ENCODE results near the gene GLRX. TPM values are rescaled to one million over a fixed set of nuclear protein-coding genes. Genes with fewer than 3 reads are reported as not detected.

The GLRX gene
- total RNA-seq, 4 donors from 2014 or later, result 30.9 to 151 (median 80.0) TPM

DNA sequence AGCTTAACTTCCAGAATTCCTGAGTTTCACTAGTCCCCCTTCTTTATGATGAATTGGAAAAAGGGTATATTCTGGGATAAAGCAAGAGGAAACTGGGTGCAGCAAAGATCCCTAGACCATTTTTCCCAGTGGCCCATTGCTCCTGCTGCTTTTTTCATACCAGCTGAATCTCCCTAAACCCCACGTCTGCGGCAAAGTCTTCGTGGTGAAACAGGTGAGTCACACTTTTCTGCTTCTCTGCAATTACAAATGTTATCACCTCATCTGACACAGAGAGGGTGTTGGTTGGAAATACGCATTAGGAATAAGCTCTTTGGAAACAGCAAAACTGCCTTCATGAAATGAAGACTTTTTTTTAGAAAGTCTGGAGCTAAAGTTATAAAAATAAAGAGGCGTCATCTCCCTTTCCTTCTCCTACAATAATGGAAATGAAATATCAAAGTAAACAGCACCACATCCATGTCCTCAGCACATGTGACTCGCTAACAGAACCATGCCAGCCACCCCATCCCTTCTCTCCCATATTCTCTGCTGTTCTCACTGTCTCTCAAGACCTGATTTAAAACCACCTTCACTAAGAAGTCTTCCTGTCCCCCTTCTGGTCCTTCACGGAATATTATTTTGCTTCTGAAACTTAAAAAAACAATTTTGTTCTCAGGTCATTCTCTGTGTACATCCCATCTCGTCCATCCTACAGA lies 39.5 kb upstream of the GLRX start:
- Histone ChIP-seq H3K4me1 (peaks cover 65% of the 10 kb centered on the region), H3K36me3 (no peaks in the 10 kb centered on the region), H3K4me3 (no peak overlapping the region), H3K9me3 (no peaks in the 10 kb centered on the region), H3K27ac (peak overlapping the region; percentile 24), H3K27me3 (no peaks in the 10 kb centered on the region)
- WGBS, result 72% methylated on average over 8 of the region's 8 CpGs
- no peak for DNase-seq (ENCODE audit: low spot score in 2 of 2)
- TF ChIP-seq EP300 (IDR thresholded peaks at IDR 0.05) (no peak), POLR2AphosphoS5 (IDR thresholded peaks at IDR 0.05) (no peak), POLR2A (IDR thresholded peaks at IDR 0.05) (no peak)
- TF ChIP-seq, protein P1, sequence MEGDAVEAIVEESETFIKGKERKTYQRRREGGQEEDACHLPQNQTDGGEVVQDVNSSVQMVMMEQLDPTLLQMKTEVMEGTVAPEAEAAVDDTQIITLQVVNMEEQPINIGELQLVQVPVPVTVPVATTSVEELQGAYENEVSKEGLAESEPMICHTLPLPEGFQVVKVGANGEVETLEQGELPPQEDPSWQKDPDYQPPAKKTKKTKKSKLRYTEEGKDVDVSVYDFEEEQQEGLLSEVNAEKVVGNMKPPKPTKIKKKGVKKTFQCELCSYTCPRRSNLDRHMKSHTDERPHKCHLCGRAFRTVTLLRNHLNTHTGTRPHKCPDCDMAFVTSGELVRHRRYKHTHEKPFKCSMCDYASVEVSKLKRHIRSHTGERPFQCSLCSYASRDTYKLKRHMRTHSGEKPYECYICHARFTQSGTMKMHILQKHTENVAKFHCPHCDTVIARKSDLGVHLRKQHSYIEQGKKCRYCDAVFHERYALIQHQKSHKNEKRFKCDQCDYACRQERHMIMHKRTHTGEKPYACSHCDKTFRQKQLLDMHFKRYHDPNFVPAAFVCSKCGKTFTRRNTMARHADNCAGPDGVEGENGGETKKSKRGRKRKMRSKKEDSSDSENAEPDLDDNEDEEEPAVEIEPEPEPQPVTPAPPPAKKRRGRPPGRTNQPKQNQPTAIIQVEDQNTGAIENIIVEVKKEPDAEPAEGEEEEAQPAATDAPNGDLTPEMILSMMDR (IDR thresholded peaks at IDR 0.05), result no peak

DNA sequence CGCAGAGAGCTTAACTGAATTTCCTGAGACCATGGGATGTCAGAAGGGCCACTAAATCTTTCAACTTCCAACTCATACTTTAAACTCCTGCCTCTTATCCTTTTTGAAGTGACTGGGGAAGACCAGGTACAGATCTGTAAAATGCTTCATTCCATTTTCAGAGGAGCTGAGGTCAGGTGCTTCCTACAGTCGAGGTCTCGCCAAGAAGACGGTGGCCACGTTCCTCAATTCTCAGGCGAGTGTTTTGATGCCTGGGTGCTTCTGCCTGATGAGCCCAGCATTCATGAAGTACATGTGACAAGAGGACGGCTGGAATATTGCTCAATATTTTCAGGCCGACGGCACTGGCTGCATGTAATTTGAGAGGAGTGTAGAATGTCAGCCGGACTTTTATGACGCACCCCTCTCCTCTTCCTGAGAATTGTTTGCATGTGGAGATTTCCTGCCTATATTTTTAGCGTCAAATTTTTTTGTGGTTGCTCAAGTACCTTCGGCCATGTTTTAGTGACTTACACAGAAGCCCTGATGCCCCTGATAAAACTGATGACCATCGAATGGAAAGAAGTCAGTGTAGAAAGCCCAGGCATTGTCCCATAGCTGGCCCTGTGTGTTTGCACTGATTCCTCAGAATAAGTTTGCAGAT lies 38.8 kb upstream of the GLRX start:
- Histone ChIP-seq H3K27me3 (no peaks in the 10 kb centered on the region), H3K9me3 (no peaks in the 10 kb centered on the region), H3K4me3 (no peak overlapping the region), H3K27ac (peak overlapping the region; percentile 53), H3K4me1 (peaks cover 65% of the 10 kb centered on the region), H3K36me3 (no peaks in the 10 kb centered on the region)
- TF ChIP-seq POLR2AphosphoS5 (IDR thresholded peaks at IDR 0.05), result peak in 1 of 3 donors; percentile 66
- TF ChIP-seq POLR2A (IDR thresholded peaks at IDR 0.05), result no peak
- no peak for TF ChIP-seq EP300 (IDR thresholded peaks at IDR 0.05)
- WGBS, result 46% methylated on average over 14 of the region's 14 CpGs
- DNase-seq (ENCODE audit: low spot score in 2 of 2), result peak; percentile 88 to 91

DNA sequence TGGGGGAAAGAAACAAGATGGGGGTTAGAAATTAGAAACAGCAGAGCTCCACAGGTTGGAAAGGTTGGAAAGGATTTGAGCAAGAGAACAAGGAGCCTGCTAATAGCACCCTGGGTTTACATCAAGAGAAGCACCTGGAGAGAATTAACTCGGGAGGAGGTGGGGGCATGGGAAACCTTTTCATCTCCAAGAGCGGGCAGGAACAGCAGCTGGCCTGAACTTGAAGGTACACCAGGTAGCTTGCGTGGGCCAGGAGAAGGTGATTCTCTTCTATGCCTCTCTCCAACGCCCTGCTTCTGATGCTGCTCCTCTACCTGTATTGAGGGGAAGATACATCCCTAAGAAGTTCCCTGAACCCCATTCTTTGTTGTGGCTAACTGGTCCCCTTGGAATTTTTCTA lies 37.1 kb upstream of the GLRX start:
- Histone ChIP-seq H3K27me3 (no peaks in the 10 kb centered on the region), H3K4me3 (no peak overlapping the region), H3K36me3 (no peaks in the 10 kb centered on the region), H3K4me1 (peaks cover 65% of the 10 kb centered on the region), H3K9me3 (no peaks in the 10 kb centered on the region), H3K27ac (peak overlapping the region; percentile 87)
- WGBS, result 62% methylated on average over 4 of the region's 4 CpGs
- no peak for TF ChIP-seq POLR2AphosphoS5 (IDR thresholded peaks at IDR 0.05)
- no peak for TF ChIP-seq POLR2A (IDR thresholded peaks at IDR 0.05)
- TF ChIP-seq, protein P1 (IDR thresholded peaks at IDR 0.05), result no peak
- no peak for TF ChIP-seq EP300 (IDR thresholded peaks at IDR 0.05)
- no peak for DNase-seq (ENCODE audit: low spot score in 2 of 2)

DNA sequence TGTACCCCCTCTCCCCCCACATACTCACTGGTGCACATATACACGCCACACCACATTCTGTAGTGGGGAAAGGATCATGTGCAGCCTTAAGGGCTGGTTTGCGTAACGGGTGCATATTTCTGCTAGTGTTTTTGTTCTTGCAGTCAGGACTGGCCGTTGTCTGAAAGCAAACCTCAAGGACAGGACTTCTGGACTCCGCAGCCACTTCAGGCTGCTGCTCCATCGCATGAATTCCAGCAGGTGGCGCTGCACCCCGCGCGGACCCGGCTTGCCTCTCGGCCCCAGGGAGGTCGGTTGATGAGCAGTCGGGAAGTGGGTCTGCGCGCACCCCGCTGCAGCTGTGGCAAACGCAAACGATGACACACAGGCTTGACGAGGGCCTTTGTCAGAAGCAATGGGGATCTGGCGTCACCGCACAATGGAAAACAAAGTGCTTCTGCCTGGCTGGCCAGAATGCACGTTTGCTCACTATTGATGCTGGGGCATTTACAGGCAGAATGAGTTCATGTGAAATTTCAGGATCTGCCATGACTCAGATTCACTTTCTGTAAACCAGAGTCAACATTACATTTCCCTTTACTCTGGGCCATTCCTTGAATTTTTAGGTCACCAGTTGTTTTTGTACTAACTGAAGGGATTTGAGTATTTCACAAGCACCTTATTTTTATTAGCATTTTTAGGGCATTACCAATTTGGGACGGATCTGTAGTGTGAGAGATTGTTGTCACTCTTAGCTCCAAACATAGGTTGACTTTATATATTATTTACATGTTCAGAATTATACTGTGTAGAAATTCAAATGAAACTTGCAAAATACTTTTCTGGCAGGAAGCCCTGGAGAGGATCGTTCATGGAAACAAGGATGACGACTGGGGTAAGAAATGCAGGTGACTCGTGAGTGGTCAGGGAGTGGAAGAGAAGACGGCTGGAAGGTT lies 36.4 kb upstream of the GLRX start:
- peak; percentile 95 to 96 for DNase-seq (ENCODE audit: low spot score in 2 of 2)
- Histone ChIP-seq H3K9me3 (no peaks in the 10 kb centered on the region), H3K27me3 (no peaks in the 10 kb centered on the region), H3K36me3 (no peaks in the 10 kb centered on the region), H3K4me3 (peak overlapping the region; percentile 20), H3K27ac (peak overlapping the region; percentile 87), H3K4me1 (peaks cover 61% of the 10 kb centered on the region)
- TF ChIP-seq, protein P1 (IDR thresholded peaks at IDR 0.05), result peak; percentile 98 to 99
- peak; percentile 68 for TF ChIP-seq EP300 (IDR thresholded peaks at IDR 0.05)
- TF ChIP-seq POLR2AphosphoS5 (IDR thresholded peaks at IDR 0.05), result peak in 1 of 3 donors; percentile 78
- TF ChIP-seq POLR2A (IDR thresholded peaks at IDR 0.05), result no peak
- WGBS, result 9% methylated on average over 27 of the region's 28 CpGs

DNA sequence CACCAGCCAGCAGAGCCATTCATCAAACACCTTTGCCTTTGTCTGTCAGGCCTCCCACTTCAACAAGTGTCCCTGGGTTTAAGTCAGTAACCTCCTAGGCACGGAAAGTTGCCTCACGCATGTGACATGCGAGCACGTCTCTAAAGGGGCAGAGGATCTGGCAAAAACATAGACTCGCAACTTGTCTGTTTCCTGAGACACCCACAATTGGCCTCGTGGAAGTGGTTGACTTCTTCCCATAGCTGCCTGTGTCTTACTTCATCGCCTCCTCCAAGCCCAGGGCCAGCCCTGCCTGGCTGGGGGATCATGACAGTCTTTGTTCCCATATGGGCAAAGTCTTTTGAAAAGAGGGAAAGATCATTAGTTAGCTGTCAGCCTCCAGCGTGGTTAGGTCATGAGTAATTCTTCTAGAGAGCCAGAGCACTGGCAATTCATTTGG lies 35.5 kb upstream of the GLRX start:
- peak in 1 of 2 donors; percentile 84 for DNase-seq (ENCODE audit: low spot score in 2 of 2)
- peak overlapping the region; percentile 87 for H3K27ac ChIP-seq
- no peak overlapping the region for H3K4me3 ChIP-seq

More for the DNA sequence above, 35.5 kb upstream of the GLRX start:
- no peak for TF ChIP-seq POLR2A (IDR thresholded peaks at IDR 0.05)
- peak in 2 of 3 donors; percentile 12 to 45 for TF ChIP-seq POLR2AphosphoS5 (IDR thresholded peaks at IDR 0.05)
- H3K4me1 ChIP-seq, result peaks cover 54% of the 10 kb centered on the region
- no peaks in the 10 kb centered on the region for H3K36me3 ChIP-seq
- 53% methylated on average over 8 of the region's 8 CpGs for WGBS
- no peaks in the 10 kb centered on the region for H3K27me3 ChIP-seq
- no peaks in the 10 kb centered on the region for H3K9me3 ChIP-seq

Measured in suprapubic skin (tissue), 4 donors.